ENCODE measurements around the gene RNF43. TPM values are rescaled to one million over a fixed set of nuclear protein-coding genes. Genes with fewer than 3 reads are reported as not detected.
A peak's percentile ranks its signal among the peaks of the same experiment; 100 is the strongest.

The RNF43 gene
- total and polyA plus RNA-seq, 2 of the 13 experiments (the other 11 are each of a cell fraction or from before 2014, with no cell fraction given), result 31.0 to 53.4 TPM

- 0 out of 2 replicates have a peak, but pooled peaks have one; percentile 51 for TF ChIP-seq SMYD3 (CRISPR knock-in tag; IDR thresholded peaks at IDR 0.05)
- no peak for TF ChIP-seq CCAR2 (optimal IDR thresholded peaks at IDR 0.05; ENCODE audit: low read depth, low read length)
- TF ChIP-seq NFYB (CRISPR knock-in tag; IDR thresholded peaks at IDR 0.05), result no peak
- no peak for TF ChIP-seq POLR2AphosphoS2 (IDR thresholded peaks at IDR 0.05; ENCODE audit: low read depth, low read length)
- TF ChIP-seq ZBTB25 (CRISPR knock-in tag; IDR thresholded peaks at IDR 0.05), result no peak
- TF ChIP-seq THAP8 (CRISPR knock-in tag; IDR thresholded peaks at IDR 0.05; ENCODE audit: borderline replicate concordance), result no peak
- TF ChIP-seq SP2 (CRISPR knock-in tag; IDR thresholded peaks at IDR 0.05), result no peak
- no peak for TF ChIP-seq SNAPC2 (CRISPR knock-in tag; IDR thresholded peaks at IDR 0.05)
- 0 out of 2 replicates have a peak, but pooled peaks have one; percentile 34 for TF ChIP-seq SNAPC5 (CRISPR knock-in tag; IDR thresholded peaks at IDR 0.05; ENCODE audit: borderline replicate concordance)
- TF ChIP-seq GMEB2 (CRISPR knock-in tag; IDR thresholded peaks at IDR 0.05; ENCODE audit: low read depth), result no peak
- no peak for TF ChIP-seq MTF2 (CRISPR knock-in tag; IDR thresholded peaks at IDR 0.05; ENCODE audit: borderline replicate concordance)
- TF ChIP-seq ZSCAN5A (CRISPR knock-in tag; IDR thresholded peaks at IDR 0.05; ENCODE audit: borderline replicate concordance), result no peak
- TF ChIP-seq MIER2 (CRISPR knock-in tag; IDR thresholded peaks at IDR 0.05), result no peak
- TF ChIP-seq RFX1 (IDR thresholded peaks at IDR 0.05), result no peak
- TF ChIP-seq ARID2 (CRISPR knock-in tag; IDR thresholded peaks at IDR 0.05; ENCODE audit: borderline replicate concordance), result 0 out of 2 replicates have a peak, but pooled peaks have one; percentile 50
- TF ChIP-seq ATF1 (CRISPR knock-in tag; IDR thresholded peaks at IDR 0.05), result 0 out of 2 replicates have a peak, but pooled peaks have one; percentile 27
- peak; percentile 93; the same call in 1 of the 2 replicates for TF ChIP-seq SIX1 (CRISPR knock-in tag; IDR thresholded peaks at IDR 0.05; ENCODE audit: borderline replicate concordance)
Measured at GRCh38 chr17:58388302-58389190, 28.8 kb downstream of the RNF43 start (continued).
